ENCODE data around the gene SNX27. TPM values are rescaled to one million over a fixed set of nuclear protein-coding genes. Genes with fewer than 3 reads are reported as not detected.

Gene SNX27
- total RNA-seq, 4 donors from 2014 or later: 48.1 to 61.1 (median 53.8) TPM

DNA sequence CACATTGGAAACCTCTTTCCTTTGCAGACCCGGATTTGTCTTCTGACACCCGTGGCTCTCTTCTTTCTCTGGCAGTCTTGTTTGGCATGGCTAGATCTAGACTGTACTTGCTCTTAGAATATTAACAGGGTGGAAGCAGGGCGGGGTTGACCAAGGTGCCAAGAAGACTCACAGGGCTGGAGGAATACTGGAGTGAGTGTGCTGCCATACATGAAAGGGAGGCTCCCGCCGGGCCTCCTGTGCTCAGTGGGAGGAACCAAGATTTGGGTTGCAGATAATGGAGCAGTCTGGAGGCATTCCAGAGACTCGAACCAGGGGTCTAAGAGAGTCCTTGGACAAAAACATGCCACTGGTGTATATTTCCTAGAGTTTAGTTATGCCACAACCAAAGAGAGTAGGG is 27.6 kb upstream of the SNX27 start:
- Histone ChIP-seq H3K4me1 (peaks cover 0 to 15% (median 0%) of the 10 kb centered on the region in 3 donors), H3K27ac (peak overlapping the region in 1 of 4 donors; percentile 14), H3K27me3 (no peaks in the 10 kb centered on the region), H3K9me3 (no peaks in the 10 kb centered on the region), H3K36me3 (peaks cover 0 to 35% of the 10 kb centered on the region in 2 donors), H3K4me3 (no peak overlapping the region)
- 60% methylated on average over 1 to 3 of the region's 6 CpGs for WGBS, 2 donors (ENCODE audit: low coverage in 1 of 2)
- TF ChIP-seq EP300 (IDR thresholded peaks at IDR 0.05): no peak
- ATAC-seq: no peak

DNA sequence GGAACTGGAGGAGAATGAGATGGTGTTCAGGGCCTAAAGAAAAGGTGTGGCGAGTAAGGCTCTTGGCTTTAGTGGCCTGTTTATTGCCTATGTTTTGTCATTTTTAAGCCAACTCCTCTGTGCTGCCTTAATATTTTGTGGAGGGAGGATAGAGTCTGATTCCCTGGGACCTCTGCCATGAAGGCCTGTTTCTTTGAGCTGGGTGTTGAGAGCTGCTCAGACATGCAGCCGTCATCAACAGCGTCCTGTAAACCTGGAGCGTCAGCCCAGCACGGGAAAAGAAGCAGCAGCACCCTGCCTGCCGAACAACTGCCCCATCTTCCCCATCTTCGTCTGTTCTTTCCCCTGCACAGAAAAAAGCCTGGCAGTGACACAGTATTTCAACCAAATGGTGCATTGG is 27.1 kb upstream of the SNX27 start:
- H3K4me3 ChIP-seq: no peak overlapping the region
- peaks cover 0 to 15% (median 0%) of the 10 kb centered on the region in 3 donors for H3K4me1 ChIP-seq
- no peaks in the 10 kb centered on the region for H3K27me3 ChIP-seq
- H3K27ac ChIP-seq: peak overlapping the region in 2 of 4 donors; percentile 14 to 16
- no peaks in the 10 kb centered on the region for H3K9me3 ChIP-seq
- no peak for ATAC-seq
- peaks cover 0 to 30% of the 10 kb centered on the region in 2 donors for H3K36me3 ChIP-seq
- TF ChIP-seq, protein P1, sequence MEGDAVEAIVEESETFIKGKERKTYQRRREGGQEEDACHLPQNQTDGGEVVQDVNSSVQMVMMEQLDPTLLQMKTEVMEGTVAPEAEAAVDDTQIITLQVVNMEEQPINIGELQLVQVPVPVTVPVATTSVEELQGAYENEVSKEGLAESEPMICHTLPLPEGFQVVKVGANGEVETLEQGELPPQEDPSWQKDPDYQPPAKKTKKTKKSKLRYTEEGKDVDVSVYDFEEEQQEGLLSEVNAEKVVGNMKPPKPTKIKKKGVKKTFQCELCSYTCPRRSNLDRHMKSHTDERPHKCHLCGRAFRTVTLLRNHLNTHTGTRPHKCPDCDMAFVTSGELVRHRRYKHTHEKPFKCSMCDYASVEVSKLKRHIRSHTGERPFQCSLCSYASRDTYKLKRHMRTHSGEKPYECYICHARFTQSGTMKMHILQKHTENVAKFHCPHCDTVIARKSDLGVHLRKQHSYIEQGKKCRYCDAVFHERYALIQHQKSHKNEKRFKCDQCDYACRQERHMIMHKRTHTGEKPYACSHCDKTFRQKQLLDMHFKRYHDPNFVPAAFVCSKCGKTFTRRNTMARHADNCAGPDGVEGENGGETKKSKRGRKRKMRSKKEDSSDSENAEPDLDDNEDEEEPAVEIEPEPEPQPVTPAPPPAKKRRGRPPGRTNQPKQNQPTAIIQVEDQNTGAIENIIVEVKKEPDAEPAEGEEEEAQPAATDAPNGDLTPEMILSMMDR (IDR thresholded peaks at IDR 0.05): no peak
- no peak for TF ChIP-seq POLR2A (IDR thresholded peaks at IDR 0.05)
- TF ChIP-seq POLR2AphosphoS5 (IDR thresholded peaks at IDR 0.05): no peak
- no peak for TF ChIP-seq EP300 (IDR thresholded peaks at IDR 0.05)
- 37 to 58% methylated on average over 5 to 7 of the region's 7 CpGs for WGBS, 2 donors (ENCODE audit: low coverage in 1 of 2)

DNA sequence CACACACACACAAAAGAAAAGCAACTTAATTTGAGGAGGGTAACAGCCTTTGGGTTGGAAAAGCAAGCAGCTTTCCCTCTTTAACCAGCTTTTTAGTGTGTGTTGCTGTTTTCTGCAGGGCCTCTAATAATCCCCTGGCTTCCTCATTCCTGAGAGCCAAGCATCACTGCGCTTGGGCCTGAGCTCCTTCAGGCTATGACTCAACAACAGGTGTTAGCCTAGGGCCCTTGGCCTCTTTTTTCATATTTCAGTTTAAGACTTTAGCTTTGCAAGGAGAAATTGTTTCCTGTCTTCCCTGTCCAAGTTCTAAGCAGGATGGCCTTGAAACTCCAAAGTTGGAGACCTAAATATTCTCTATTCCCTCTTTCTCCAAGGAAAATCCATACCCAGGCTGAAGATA is 26.2 kb upstream of the SNX27 start:
- peak; percentile 68 for ATAC-seq
- H3K4me3 ChIP-seq: no peak overlapping the region

DNA sequence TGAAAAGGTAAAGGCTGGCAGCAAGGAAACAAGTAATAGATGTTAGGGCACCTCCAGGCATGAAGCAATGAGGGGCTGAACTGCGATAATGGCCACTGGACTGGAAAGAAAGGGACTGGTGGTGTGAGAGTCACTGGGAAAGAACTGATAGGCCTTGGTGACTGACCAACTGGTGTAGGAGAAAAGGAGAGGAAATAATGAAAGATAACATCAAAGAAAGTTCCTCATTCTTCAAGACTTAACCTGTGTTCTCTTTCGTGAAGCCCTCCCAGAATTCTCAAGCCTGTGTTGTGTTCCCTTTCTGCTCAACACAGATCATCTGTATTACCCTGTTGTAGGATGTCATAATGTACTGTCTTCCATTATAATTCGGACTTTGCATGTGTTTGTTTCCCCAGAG is 20.9 kb upstream of the SNX27 start:
- H3K36me3 ChIP-seq: no peaks in the 10 kb centered on the region
- no peak for TF ChIP-seq EP300 (IDR thresholded peaks at IDR 0.05)
- TF ChIP-seq, protein P1 (IDR thresholded peaks at IDR 0.05): no peak
- no peak for TF ChIP-seq POLR2AphosphoS5 (IDR thresholded peaks at IDR 0.05)
- TF ChIP-seq POLR2A (IDR thresholded peaks at IDR 0.05): no peak
- peaks cover 0 to 8% (median 0%) of the 10 kb centered on the region in 3 donors for H3K4me1 ChIP-seq
- no peak overlapping the region for H3K4me3 ChIP-seq
- WGBS, 2 donors (ENCODE audit: low coverage in 1 of 2): 89 to 93% methylated on average over 3 of the region's 3 CpGs
- no peaks in the 10 kb centered on the region for H3K27me3 ChIP-seq
- no peak for ATAC-seq
- H3K9me3 ChIP-seq: peaks cover 0 to 9% (median 0%) of the 10 kb centered on the region in 3 donors
- H3K27ac ChIP-seq: no peak overlapping the region

More for the DNA sequence above, 26.2 kb upstream of the SNX27 start:
- no peak for TF ChIP-seq POLR2A (IDR thresholded peaks at IDR 0.05)
- TF ChIP-seq, protein P1 (IDR thresholded peaks at IDR 0.05): no peak
- TF ChIP-seq EP300 (IDR thresholded peaks at IDR 0.05): no peak
- TF ChIP-seq POLR2AphosphoS5 (IDR thresholded peaks at IDR 0.05): no peak
- Histone ChIP-seq H3K9me3 (no peaks in the 10 kb centered on the region), H3K4me1 (peaks cover 0 to 15% (median 0%) of the 10 kb centered on the region in 3 donors), H3K36me3 (peaks cover 0 to 21% of the 10 kb centered on the region in 2 donors), H3K27ac (peak overlapping the region in 1 of 4 donors; percentile 16), H3K27me3 (no peaks in the 10 kb centered on the region)
- WGBS, 2 donors (ENCODE audit: low coverage in 1 of 2): 0% methylated on average over 1 of the region's 1 CpG; no CpG with 5 or more reads in 1 of the 2 donors

DNA sequence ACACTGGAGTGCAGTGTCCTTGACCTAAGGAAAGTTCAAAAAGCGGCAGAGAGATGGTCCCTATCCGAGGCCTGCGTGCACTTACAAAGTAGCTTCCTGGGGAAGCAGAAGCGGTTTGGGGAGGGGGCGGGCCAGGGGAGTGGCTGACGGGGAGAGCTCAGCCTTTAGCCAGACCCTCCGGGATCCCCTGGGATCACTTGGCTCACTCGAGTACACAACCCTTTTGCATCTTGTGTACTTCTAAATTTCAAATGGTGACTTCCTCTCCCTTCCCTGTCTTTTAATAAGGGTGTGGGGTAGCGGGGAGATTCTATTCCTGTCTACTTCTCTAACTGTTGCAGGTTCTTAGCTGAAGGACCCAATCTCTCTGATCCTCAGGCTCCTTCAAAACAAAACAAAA is 18.1 kb upstream of the SNX27 start:
- peaks cover 0 to 9% (median 0%) of the 10 kb centered on the region in 3 donors for H3K9me3 ChIP-seq
- no peaks in the 10 kb centered on the region for H3K27me3 ChIP-seq
- WGBS, 2 donors (ENCODE audit: low coverage in 1 of 2): 24 to 45% methylated on average over 4 to 5 of the region's 9 CpGs
- no peak for TF ChIP-seq POLR2AphosphoS5 (IDR thresholded peaks at IDR 0.05)
- TF ChIP-seq, protein P1 (IDR thresholded peaks at IDR 0.05): no peak
- TF ChIP-seq POLR2A (IDR thresholded peaks at IDR 0.05): no peak
- no peak for TF ChIP-seq EP300 (IDR thresholded peaks at IDR 0.05)
- ATAC-seq: no peak
- H3K4me3 ChIP-seq: no peak overlapping the region
- H3K4me1 ChIP-seq: peaks cover 0 to 8% (median 0%) of the 10 kb centered on the region in 3 donors
- H3K36me3 ChIP-seq: no peaks in the 10 kb centered on the region
- H3K27ac ChIP-seq: no peak overlapping the region
